Neuron (in vitro differentiated cells): Measurements from ENCODE around the gene PIM3.

Experiments
- H2AFZ ChIP-seq: one replicate; pipeline ENCODE4 v1.6.1; 2013; ENCODE audit warnings: low read depth, mild to moderate bottlenecking, inconsistent platforms, low read length, moderate library complexity
- H3K27me3 ChIP-seq: one replicate; pipeline ENCODE4 v1.6.1; 2013; ENCODE audit warnings: low read length; ENCODE audit not compliant: insufficient read depth
- H3K36me3 ChIP-seq: one replicate; pipeline ENCODE4 v1.6.1; 2013; ENCODE audit warnings: low read length; ENCODE audit not compliant: insufficient read depth
- H3K4me1 ChIP-seq: one replicate; pipeline ENCODE4 v1.6.1; 2013; ENCODE audit warnings: low read length; ENCODE audit not compliant: insufficient read depth
- H3K4me3 ChIP-seq: 2 replicates; pipeline ENCODE4 v1.5.1; 2013; ENCODE audit warnings: mild to moderate bottlenecking, low read length, moderate library complexity
- H3K9me3 ChIP-seq: one replicate; pipeline ENCODE4 v1.6.1; 2013; ENCODE audit warnings: low read length

PIM3 gene

DNA sequence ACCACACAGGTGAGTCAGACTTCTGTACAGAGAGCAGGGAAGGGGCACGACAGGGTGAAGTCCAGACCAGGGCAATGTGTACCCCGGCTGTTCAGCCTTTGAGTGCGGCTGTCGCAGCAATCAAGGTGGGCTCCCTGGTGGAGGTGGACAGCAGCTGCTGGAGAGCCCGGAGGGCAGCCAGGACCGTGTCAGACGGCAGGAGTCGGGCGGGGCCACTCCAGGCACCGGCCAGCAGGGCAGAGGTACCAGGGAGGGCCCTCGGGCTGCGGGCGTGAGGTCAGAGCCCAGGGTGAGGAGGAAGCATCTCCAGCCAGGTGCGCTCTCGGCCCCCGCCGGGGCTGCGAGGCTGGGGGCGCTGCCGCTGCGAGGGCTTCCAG is 802 bp upstream of the PIM3 start:
- H3K4me1 ChIP-seq = peaks cover 21% of the 10 kb centered on the region
- peaks cover 26% of the 10 kb centered on the region for H3K36me3 ChIP-seq
- H3K4me3 ChIP-seq = peak overlapping the region; percentile 73
- peak overlapping the region; percentile 57 for H2AFZ ChIP-seq
- peaks cover 4% of the 10 kb centered on the region for H3K9me3 ChIP-seq
- H3K27me3 ChIP-seq = no peaks in the 10 kb centered on the region

DNA sequence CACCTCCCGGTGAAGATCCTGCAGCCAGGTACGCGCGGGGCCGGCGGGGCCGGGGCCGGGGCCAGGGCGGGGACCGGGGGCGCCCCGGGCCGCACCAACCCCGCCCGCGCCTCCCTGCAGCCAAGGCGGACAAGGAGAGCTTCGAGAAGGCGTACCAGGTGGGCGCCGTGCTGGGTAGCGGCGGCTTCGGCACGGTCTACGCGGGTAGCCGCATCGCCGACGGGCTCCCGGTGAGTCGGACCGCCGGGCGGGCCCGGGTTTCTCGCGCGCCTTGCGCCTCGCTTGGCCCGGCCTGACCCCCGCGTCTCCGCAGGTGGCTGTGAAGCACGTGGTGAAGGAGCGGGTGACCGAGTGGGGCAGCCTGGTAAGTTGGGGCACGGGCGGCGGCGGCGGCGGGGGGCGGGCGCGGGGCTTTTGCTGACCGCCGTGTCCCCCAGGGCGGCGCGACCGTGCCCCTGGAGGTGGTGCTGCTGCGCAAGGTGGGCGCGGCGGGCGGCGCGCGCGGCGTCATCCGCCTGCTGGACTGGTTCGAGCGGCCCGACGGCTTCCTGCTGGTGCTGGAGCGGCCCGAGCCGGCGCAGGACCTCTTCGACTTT is 531 bp downstream of the PIM3 start:
- peaks cover 26% of the 10 kb centered on the region for H3K36me3 ChIP-seq
- peaks cover 21% of the 10 kb centered on the region for H3K4me1 ChIP-seq
- peaks cover 4% of the 10 kb centered on the region for H3K9me3 ChIP-seq
- H3K4me3 ChIP-seq = peak overlapping the region; percentile 73
- no peaks in the 10 kb centered on the region for H3K27me3 ChIP-seq
- H2AFZ ChIP-seq = peak overlapping the region; percentile 27

DNA sequence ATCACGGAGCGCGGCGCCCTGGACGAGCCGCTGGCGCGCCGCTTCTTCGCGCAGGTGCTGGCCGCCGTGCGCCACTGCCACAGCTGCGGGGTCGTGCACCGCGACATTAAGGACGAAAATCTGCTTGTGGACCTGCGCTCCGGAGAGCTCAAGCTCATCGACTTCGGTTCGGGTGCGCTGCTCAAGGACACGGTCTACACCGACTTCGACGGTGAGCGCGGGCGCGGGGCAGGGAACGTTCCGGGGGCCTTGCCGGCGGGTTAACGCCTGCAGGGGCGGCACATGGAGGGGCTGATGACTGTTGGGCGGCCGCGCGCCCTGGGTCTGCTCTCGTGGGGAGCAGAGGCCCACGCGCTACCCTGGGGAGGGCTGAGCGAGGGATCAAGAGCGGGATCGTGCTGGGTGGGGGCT is 1.0 kb downstream of the PIM3 start:
- Histone ChIP-seq H3K27me3 (no peaks in the 10 kb centered on the region), H3K4me1 (peaks cover 26% of the 10 kb centered on the region), H2AFZ (no peak overlapping the region), H3K9me3 (peaks cover 4% of the 10 kb centered on the region), H3K36me3 (peaks cover 26% of the 10 kb centered on the region), H3K4me3 (peak overlapping the region; percentile 73)

DNA sequence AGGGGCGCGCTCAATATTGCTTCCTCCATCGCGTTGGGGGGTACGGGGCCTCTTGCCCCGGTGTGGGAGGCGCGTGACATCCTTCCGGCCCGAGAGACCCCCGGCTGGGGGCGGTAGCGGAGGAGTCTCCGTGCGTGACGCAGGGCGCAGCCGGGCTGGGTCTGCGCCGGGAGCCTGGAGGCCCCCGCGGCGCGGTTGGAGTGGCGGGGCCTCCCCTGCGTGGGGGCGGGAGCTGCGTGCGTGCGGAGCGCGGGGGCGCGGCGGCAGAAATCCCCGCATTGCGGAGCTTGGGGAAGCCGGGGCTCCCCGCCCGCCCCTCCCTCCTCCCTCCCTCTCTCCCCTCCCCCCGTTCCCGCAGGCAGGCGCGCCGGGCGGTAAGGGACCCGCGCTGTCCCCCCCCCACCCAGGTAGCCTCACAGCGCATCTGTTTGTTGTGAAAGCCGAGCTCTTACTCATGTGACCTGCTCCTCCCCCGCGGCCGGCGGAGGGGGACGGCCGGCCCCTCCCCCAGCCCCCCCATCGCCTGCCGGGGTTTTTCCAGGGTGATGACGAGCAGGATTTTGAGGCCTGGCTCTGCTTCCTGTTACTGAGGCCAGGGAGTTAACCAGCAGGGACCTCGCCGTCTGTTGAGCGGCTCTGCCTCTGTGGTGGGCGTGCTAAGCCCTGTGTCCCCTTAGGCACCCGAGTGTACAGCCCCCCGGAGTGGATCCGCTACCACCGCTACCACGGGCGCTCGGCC is 1.6 kb downstream of the PIM3 start:
- peaks cover 26% of the 10 kb centered on the region for H3K36me3 ChIP-seq
- peaks cover 4% of the 10 kb centered on the region for H3K9me3 ChIP-seq
- no peak overlapping the region for H2AFZ ChIP-seq
- H3K4me1 ChIP-seq = peaks cover 29% of the 10 kb centered on the region
- H3K4me3 ChIP-seq = peak overlapping the region; percentile 73
- no peaks in the 10 kb centered on the region for H3K27me3 ChIP-seq

DNA sequence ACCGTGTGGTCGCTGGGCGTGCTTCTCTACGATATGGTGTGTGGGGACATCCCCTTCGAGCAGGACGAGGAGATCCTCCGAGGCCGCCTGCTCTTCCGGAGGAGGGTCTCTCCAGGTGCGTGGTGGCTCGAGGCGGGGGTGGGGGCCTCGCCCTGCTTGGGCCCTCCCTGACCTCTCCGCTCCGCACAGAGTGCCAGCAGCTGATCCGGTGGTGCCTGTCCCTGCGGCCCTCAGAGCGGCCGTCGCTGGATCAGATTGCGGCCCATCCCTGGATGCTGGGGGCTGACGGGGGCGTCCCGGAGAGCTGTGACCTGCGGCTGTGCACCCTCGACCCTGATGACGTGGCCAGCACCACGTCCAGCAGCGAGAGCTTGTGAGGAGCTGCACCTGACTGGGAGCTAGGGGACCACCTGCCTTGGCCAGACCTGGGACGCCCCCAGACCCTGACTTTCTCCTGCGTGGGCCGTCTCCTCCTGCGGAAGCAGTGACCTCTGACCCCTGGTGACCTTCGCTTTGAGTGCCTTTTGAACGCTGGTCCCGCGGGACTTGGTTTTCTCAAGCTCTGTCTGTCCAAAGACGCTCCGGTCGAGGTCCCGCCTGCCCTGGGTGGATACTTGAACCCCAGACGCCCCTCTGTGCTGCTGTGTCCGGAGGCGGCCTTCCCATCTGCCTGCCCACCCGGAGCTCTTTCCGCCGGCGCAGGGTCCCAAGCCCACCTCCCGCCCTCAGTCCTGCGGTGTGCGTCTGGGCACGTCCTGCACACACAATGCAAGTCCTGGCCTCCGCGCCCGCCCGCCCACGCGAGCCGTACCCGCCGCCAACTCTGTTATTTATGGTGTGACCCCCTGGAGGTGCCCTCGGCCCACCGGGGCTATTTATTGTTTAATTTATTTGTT is 2.4 kb downstream of the PIM3 start:
- Histone ChIP-seq H3K4me1 (peaks cover 36% of the 10 kb centered on the region), H3K9me3 (peaks cover 4% of the 10 kb centered on the region)

DNA sequence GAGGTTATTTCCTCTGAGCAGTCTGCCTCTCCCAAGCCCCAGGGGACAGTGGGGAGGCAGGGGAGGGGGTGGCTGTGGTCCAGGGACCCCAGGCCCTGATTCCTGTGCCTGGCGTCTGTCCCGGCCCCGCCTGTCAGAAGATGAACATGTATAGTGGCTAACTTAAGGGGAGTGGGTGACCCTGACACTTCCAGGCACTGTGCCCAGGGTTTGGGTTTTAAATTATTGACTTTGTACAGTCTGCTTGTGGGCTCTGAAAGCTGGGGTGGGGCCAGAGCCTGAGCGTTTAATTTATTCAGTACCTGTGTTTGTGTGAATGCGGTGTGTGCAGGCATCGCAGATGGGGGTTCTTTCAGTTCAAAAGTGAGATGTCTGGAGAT is 3.1 kb downstream of the PIM3 start:
- peaks cover 4% of the 10 kb centered on the region for H3K9me3 ChIP-seq
- no peaks in the 10 kb centered on the region for H3K27me3 ChIP-seq
- H3K4me1 ChIP-seq = peaks cover 36% of the 10 kb centered on the region
- no peak overlapping the region for H3K4me3 ChIP-seq
- H3K36me3 ChIP-seq = peaks cover 26% of the 10 kb centered on the region
- H2AFZ ChIP-seq = no peak overlapping the region

More for the DNA sequence above, 2.4 kb downstream of the PIM3 start:
- Histone ChIP-seq H3K4me3 (no peak overlapping the region), H3K27me3 (no peaks in the 10 kb centered on the region), H2AFZ (no peak overlapping the region), H3K36me3 (peaks cover 26% of the 10 kb centered on the region)

DNA sequence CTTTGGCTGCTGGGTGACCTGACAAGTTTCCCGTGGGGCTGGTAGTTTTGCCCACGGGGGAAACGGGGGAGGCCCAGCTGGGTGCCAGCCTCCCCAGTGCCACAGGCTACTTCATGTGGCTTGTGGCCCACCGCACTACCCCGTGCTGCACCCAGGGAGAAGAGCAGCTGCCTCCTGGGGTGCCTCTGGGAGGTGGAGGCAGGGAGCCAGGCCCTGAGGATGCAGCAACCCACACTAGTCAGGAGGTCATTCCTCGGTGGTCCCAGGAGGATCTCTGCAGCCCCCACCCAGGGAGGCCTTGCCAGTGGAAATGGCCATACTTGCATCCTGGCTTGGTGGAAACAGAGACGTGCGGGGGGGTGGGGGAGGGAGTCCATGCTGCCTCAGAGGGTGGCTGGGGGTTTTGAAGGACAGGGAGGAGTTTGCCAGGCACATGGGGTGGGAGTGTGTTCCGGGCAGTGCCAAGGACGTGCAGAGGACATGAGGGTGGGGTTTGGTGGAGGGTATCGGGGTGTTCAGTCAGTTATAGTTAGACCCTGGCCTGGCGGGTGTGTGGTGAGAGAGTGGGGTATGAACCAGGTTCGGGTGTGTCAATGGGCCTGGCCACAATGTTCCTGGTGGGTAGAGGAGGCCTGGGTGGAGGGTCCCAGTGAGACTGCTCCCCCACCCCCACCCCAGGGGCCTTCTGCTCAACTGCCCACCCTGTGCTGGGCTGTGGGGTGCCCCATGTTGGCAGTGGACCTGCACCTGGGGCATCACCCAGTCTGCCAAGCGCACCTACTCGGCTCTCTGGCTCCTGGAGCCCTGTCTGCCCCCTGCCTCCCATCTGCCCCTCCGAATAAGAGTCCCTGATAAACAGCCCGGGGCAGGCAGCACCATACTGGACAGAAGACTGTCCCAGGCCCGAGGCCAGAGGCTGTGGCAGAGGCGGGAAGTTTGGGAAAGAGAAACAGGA is 3.8 kb downstream of the PIM3 start:
- H3K4me3 ChIP-seq = no peak overlapping the region
- peaks cover 28% of the 10 kb centered on the region for H3K4me1 ChIP-seq
- H3K27me3 ChIP-seq = no peaks in the 10 kb centered on the region
- peaks cover 4% of the 10 kb centered on the region for H3K9me3 ChIP-seq
- H2AFZ ChIP-seq = no peak overlapping the region
- H3K36me3 ChIP-seq = peaks cover 26% of the 10 kb centered on the region

DNA sequence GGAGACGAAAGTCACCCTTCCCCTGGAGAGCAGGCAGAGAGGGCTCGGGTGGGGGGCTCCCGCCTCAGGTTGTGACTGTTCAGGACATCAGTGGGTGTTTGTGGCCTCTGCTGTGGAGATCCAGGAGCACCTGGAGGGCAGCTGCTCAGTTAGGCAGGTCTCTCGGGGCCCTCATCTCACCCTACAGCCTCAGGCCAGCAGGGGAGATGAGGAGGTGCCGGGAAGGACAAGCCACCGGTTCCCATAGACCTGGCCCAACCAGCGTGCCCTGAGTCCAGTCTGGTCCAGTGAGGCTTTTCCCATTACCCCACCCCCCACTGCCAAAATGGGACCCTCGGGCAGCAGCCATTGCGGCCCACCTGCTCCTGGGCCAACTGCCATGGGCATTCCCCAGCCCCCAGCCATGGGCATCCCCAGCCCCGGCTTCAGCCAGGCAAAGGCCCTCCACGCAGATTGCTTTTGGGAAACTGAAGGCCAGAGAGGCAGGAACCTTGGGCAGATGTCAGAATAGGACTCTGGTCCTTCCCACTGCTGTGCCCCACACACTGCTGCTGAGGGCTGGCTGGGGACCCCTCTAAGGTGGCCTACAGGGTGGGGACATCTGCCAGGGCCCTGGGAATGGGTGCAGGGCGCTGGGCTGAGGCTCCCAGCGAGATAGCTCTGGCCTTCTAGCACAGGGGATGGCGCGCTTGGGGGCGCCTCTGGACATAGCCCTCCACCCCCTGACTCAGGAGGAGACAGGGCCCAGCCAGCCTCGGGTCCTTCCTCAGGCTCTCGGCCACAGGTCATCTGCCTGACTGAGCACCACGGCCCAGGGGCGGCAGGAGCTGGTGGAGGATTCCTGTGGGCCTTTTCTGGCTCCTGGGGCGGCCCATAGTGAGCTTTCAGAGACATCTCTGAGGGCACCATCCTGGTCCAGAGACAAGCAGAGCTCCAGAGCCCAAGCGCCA is 4.8 kb downstream of the PIM3 start:
- Histone ChIP-seq H3K4me3 (no peak overlapping the region), H3K9me3 (peaks cover 4% of the 10 kb centered on the region), H3K36me3 (peaks cover 26% of the 10 kb centered on the region), H3K27me3 (no peaks in the 10 kb centered on the region), H2AFZ (no peak overlapping the region), H3K4me1 (peaks cover 25% of the 10 kb centered on the region)

GRCh38 chr22:49966041-49966773 is 5.6 kb downstream of the PIM3 start:
- peaks cover 4% of the 10 kb centered on the region for H3K9me3 ChIP-seq
- H3K27me3 ChIP-seq = no peaks in the 10 kb centered on the region
- H3K4me3 ChIP-seq = no peak overlapping the region
- H3K4me1 ChIP-seq = peaks cover 32% of the 10 kb centered on the region
- H2AFZ ChIP-seq = no peak overlapping the region
- H3K36me3 ChIP-seq = peaks cover 26% of the 10 kb centered on the region

GRCh38 chr22:49966774-49967705 is 6.5 kb downstream of the PIM3 start:
- Histone ChIP-seq H3K4me1 (peaks cover 26% of the 10 kb centered on the region), H3K27me3 (no peaks in the 10 kb centered on the region), H3K36me3 (peaks cover 19% of the 10 kb centered on the region), H3K9me3 (peaks cover 4% of the 10 kb centered on the region), H2AFZ (no peak overlapping the region), H3K4me3 (no peak overlapping the region)
